ENCODE results near the gene PRAC1. TPM values are rescaled to one million over a fixed set of nuclear protein-coding genes. Genes with fewer than 3 reads are reported as not detected.
"Not testable (repeated sequence)": the region's sequence is repeated elsewhere in the genome, so short reads cannot be mapped to it uniquely, and the experiment has no call there.

PRAC1 gene
- total and polyA plus RNA-seq, 2 donors (not counting 1 experiment from before 2014, with no cell fraction given) = not detected

- Histone ChIP-seq H3K4me1 (ENCODE audit: control insufficient read depth in 2 of 2, insufficient read depth in 2 of 2, low read length in 2 of 2) (peaks cover 17 to 27% of the 10 kb centered on the region in 2 donors), H3K9ac (ENCODE audit: low read length) (no peak overlapping the region), H4K20me1 (ENCODE audit: control insufficient read depth, insufficient read depth, low read length, poor library complexity, severe bottlenecking) (no peaks in the 10 kb centered on the region), H3K27ac (ENCODE audit: low read length in 2 of 2) (no peak overlapping the region), H3K36me3 (replicated peaks in 1 of 2; ENCODE audit: control extremely low read depth in 1 of 2, control insufficient read depth in 1 of 2, extremely low read depth in 1 of 2, insufficient read depth in 2 of 2, low read length in 1 of 2) (no peaks in the 10 kb centered on the region), H3K9me3 (ENCODE audit: control extremely low read depth in 1 of 3, control insufficient read depth in 2 of 3, insufficient read depth in 1 of 3, low read length in 2 of 3) (peaks cover 0 to 47% (median 10%) of the 10 kb centered on the region in 3 donors), H3K4me3 (ENCODE audit: control extremely low read depth in 1 of 5, extremely low read depth in 1 of 5, insufficient read depth in 1 of 5, low read depth in 2 of 5, low read length in 4 of 5) (no peak overlapping the region), H2AFZ (ENCODE audit: insufficient read depth, low read depth, low read length, poor library complexity, severe bottlenecking) (no peak overlapping the region), H3K79me2 (ENCODE audit: control insufficient read depth, insufficient read depth, low read length) (no peaks in the 10 kb centered on the region), H3K27me3 (replicated peaks in 1 of 4; ENCODE audit: control extremely low read depth in 1 of 4, control insufficient read depth in 3 of 4, insufficient read depth in 4 of 4, low read length in 3 of 4) (peaks cover 0 to 76% (median 65%) of the 10 kb centered on the region in 4 experiments), H3K4me2 (replicated peaks; ENCODE audit: low read depth, low read length, poor library complexity, severe bottlenecking) (no peak overlapping the region)
- Mint-ChIP-seq H3K9me3 (ENCODE audit: insufficient read depth) (no peaks in the 10 kb centered on the region), H3K27me3 (peaks cover 61% of the 10 kb centered on the region), H3K4me1 (peaks cover 16% of the 10 kb centered on the region), H3K27ac (no peak overlapping the region), H3K4me3 (peak overlapping the region; percentile 37)
- DNase-seq (peak; percentile 17), ATAC-seq (ENCODE audit: low read depth) (no peak)
- no peak for TF ChIP-seq EZH2 (IDR thresholded peaks at IDR 0.05; ENCODE audit: borderline replicate concordance, insufficient read depth, low read depth, low read length, poor library complexity, severe bottlenecking)
- TF ChIP-seq, protein P1, sequence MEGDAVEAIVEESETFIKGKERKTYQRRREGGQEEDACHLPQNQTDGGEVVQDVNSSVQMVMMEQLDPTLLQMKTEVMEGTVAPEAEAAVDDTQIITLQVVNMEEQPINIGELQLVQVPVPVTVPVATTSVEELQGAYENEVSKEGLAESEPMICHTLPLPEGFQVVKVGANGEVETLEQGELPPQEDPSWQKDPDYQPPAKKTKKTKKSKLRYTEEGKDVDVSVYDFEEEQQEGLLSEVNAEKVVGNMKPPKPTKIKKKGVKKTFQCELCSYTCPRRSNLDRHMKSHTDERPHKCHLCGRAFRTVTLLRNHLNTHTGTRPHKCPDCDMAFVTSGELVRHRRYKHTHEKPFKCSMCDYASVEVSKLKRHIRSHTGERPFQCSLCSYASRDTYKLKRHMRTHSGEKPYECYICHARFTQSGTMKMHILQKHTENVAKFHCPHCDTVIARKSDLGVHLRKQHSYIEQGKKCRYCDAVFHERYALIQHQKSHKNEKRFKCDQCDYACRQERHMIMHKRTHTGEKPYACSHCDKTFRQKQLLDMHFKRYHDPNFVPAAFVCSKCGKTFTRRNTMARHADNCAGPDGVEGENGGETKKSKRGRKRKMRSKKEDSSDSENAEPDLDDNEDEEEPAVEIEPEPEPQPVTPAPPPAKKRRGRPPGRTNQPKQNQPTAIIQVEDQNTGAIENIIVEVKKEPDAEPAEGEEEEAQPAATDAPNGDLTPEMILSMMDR (IDR thresholded peaks at IDR 0.05) = no peak
- intact Hi-C loops (cut with micrococcal nuclease) = no loop called here
- 20% methylated on average over 2 of the region's 10 CpGs for WGBS (ENCODE audit: insufficient coverage)
- POLR2A ChIA-PET = interaction anchor here (0.6 kb wide), 1 partner anchor 15 kb away, joined by 3 read pairs; no protein-coding TSS in a partner anchor
- CTCF ChIA-PET = interaction anchor here (0.7 to 2.0 kb wide), 8 partner anchors 8 to 130 kb away, joined by 3 to 9 read pairs (median 3); no protein-coding TSS in a partner anchor
These were observed 4.7 kb downstream of the PRAC1 start for GRCh38 chr17:48717367-48718226.

GRCh38 chr17:48716549-48716948, 5.8 kb downstream of the PRAC1 start:
- H3K27me3 Mint-ChIP-seq = peaks cover 58% of the 10 kb centered on the region
- H3K4me2 ChIP-seq (replicated peaks; ENCODE audit: low read depth, low read length, poor library complexity, severe bottlenecking); H4K20me1 ChIP-seq (ENCODE audit: control insufficient read depth, insufficient read depth, low read length, poor library complexity, severe bottlenecking); H3K4me3 ChIP-seq (ENCODE audit: control extremely low read depth in 1 of 5, extremely low read depth in 1 of 5, insufficient read depth in 1 of 5, low read depth in 2 of 5, low read length in 4 of 5); H3K9me3 Mint-ChIP-seq (ENCODE audit: insufficient read depth); H3K9ac ChIP-seq (ENCODE audit: low read length); H3K27ac Mint-ChIP-seq; ATAC-seq (ENCODE audit: low read depth); H2AFZ ChIP-seq (ENCODE audit: insufficient read depth, low read depth, low read length, poor library complexity, severe bottlenecking); H3K4me3 Mint-ChIP-seq; H3K79me2 ChIP-seq (ENCODE audit: control insufficient read depth, insufficient read depth, low read length); DNase-seq; intact Hi-C loops (cut with micrococcal nuclease); H3K27ac ChIP-seq (ENCODE audit: low read length in 2 of 2); H3K36me3 ChIP-seq (replicated peaks in 1 of 2; ENCODE audit: control extremely low read depth in 1 of 2, control insufficient read depth in 1 of 2, extremely low read depth in 1 of 2, insufficient read depth in 2 of 2, low read length in 1 of 2); POLR2A ChIA-PET: not testable (repeated sequence)
- peaks cover 0 to 37% (median 10%) of the 10 kb centered on the region in 3 donors for H3K9me3 ChIP-seq (ENCODE audit: control extremely low read depth in 1 of 3, control insufficient read depth in 2 of 3, insufficient read depth in 1 of 3, low read length in 2 of 3)
- H3K27me3 ChIP-seq (replicated peaks in 1 of 4; ENCODE audit: control extremely low read depth in 1 of 4, control insufficient read depth in 3 of 4, insufficient read depth in 4 of 4, low read length in 3 of 4) = peaks cover 0 to 73% (median 59%) of the 10 kb centered on the region in 4 experiments
- H3K4me1 ChIP-seq (ENCODE audit: control insufficient read depth in 2 of 2, insufficient read depth in 2 of 2, low read length in 2 of 2) = peaks cover 17 to 19% of the 10 kb centered on the region in 2 donors
- 80% methylated on average over 1 of the region's 3 CpGs for WGBS (ENCODE audit: insufficient coverage)
- CTCF ChIA-PET = interaction anchor here (1.0 to 2.0 kb wide), 2 partner anchors 9 to 37 kb away, joined by 3 to 9 read pairs; no protein-coding TSS in a partner anchor
- H3K4me1 Mint-ChIP-seq = peaks cover 16% of the 10 kb centered on the region
